Caco-2 (cell line): ENCODE measurements around the gene ADCY9. TPM values are rescaled to one million over a fixed set of nuclear protein-coding genes. Genes with fewer than 3 reads are reported as not detected.
"Not testable (repeated sequence)": the region's sequence is repeated elsewhere in the genome, so short reads cannot be mapped to it uniquely, and the experiment has no call there.

Source experiments
- BruUV-seq: library from RNA; stranded (reverse); fragments of 400-500 nt; replicated peaks from 2 replicates; lab custom pipeline; 2021; lab: Mats Ljungman, UMichigan
- CTCF ChIA-PET: fragments of 300-600 bp; sonication (Branson Sonifier 250); formaldehyde crosslinking; loops from one replicate; lab custom pipeline; 2022; ENCODE audit warnings: antibody characterized with exemption; lab: Charles Lee
- POLR2A ChIA-PET: fragments of 300-600 bp; sonication (Branson Sonifier 250); formaldehyde crosslinking; loops from one replicate; lab custom pipeline; 2022; ENCODE audit warnings: antibody characterized with exemption; lab: Charles Lee
- DNase-seq, 2 experiments: peaks; one replicate each; pipeline versions ENCODE4 v3.0.0 to v3.0.0-alpha.2; 2020 to 2022
- H3K27me3 ChIP-seq: replicated peaks from 2 replicates; pipeline ENCODE4 v1.6.0; 2011; ENCODE audit warnings: low read length; ENCODE audit not compliant: control insufficient read depth, insufficient read depth
- H3K36me3 ChIP-seq: 2 replicates; pipeline ENCODE4 v1.5.1; 2011; ENCODE audit warnings: low read length; ENCODE audit not compliant: control insufficient read depth, insufficient read depth
- H3K4me1 ChIP-seq: fragments of 250-450 bp; sonication (Bioruptor Pico); 2 replicates; pipeline ENCODE4 v1.5.1; 2020; ENCODE audit warnings: mild to moderate bottlenecking
- H3K4me3 ChIP-seq: 2 replicates; pipeline ENCODE4 v1.5.1; 2011; ENCODE audit warnings: low read depth, mild to moderate bottlenecking, control low read depth, low read length
- H3K9me3 ChIP-seq: fragments of 250-450 bp; sonication (Bioruptor Pico); 2 replicates; pipeline ENCODE4 v1.5.1; 2020; ENCODE audit warnings: mild to moderate bottlenecking, moderate library complexity
- H3K27ac Mint-ChIP-seq: one replicate; pipeline ENCODE4 v1.8.0; 2022; ENCODE audit warnings: mixed read lengths; ENCODE audit not compliant: unreplicated experiment
- H3K27me3 Mint-ChIP-seq: one replicate; pipeline ENCODE4 v1.8.0; 2022; ENCODE audit warnings: mixed read lengths; ENCODE audit not compliant: insufficient read depth, unreplicated experiment
- H3K36me3 Mint-ChIP-seq: one replicate; pipeline ENCODE4 v1.8.0; 2022; ENCODE audit warnings: mild to moderate bottlenecking, mixed read lengths; ENCODE audit not compliant: insufficient read depth, unreplicated experiment
- H3K4me1 Mint-ChIP-seq: one replicate; pipeline ENCODE4 v1.8.0; 2022; ENCODE audit warnings: low read depth, mixed read lengths; ENCODE audit not compliant: unreplicated experiment
- H3K4me3 Mint-ChIP-seq: one replicate; pipeline ENCODE4 v1.8.0; 2022; ENCODE audit warnings: mild to moderate bottlenecking, moderate library complexity, mixed read lengths; ENCODE audit not compliant: unreplicated experiment
- H3K9me3 Mint-ChIP-seq: one replicate; pipeline ENCODE4 v1.8.0; 2022; ENCODE audit warnings: mixed read lengths; ENCODE audit not compliant: unreplicated experiment
- CTCF ChIP-seq, 2 experiments: fragments of 200-600 bp in 1 of 2; IDR thresholded peaks; 1 replicate in 1 of 2; 2 replicates in 1 of 2; pipeline versions ENCODE4 v1.5.1 to v1.8.0; 2011 to 2022; ENCODE audit warnings: antibody characterized with exemption in 1 of 2, control low read depth in 1 of 2, inconsistent platforms in 1 of 2, low read depth in 1 of 2, low read length in 1 of 2, mild to moderate bottlenecking in 1 of 2, moderate library complexity in 1 of 2; ENCODE audit not compliant: insufficient read depth in 1 of 2, severe bottlenecking in 1 of 2, unreplicated experiment in 1 of 2
- intact Hi-C: fragments of 100-400 bp; cut with micrococcal nuclease; formaldehyde crosslinking; loops from one replicate; pipeline ENCODE4 v1.10.0; 2022; ENCODE audit not compliant: unreplicated experiment
- total RNA-seq: library from RNA; stranded (reverse); gene quantifications from 2 replicates; pipeline ENCODE4 v1.2.3, GENCODE V29; 2022

The ADCY9 gene
- total RNA-seq, 1 experiment from 2014 or later = 11.5 TPM

GRCh38 chr16:4153364-4153763 lies 37.1 kb upstream of the ADCY9 start:
- H3K27me3 ChIP-seq, H3K4me3 ChIP-seq, intact Hi-C loops, H3K4me3 Mint-ChIP-seq, H3K27me3 Mint-ChIP-seq, H3K36me3 Mint-ChIP-seq, DNase-seq, BruUV-seq, H3K9me3 ChIP-seq, POLR2A ChIA-PET, H3K4me1 ChIP-seq, H3K27ac Mint-ChIP-seq, H3K9me3 Mint-ChIP-seq, H3K4me1 Mint-ChIP-seq, H3K36me3 ChIP-seq: not testable (repeated sequence)
- CTCF ChIA-PET = interaction anchor here (0.7 kb wide), 1 partner anchor 1052 kb away, joined by 3 read pairs; no protein-coding TSS in a partner anchor

- DNase-seq = no peak
- Mint-ChIP-seq H3K27ac (no peak overlapping the region), H3K9me3 (no peaks in the 10 kb centered on the region), H3K36me3 (no peaks in the 10 kb centered on the region), H3K4me1 (no peaks in the 10 kb centered on the region), H3K27me3 (no peaks in the 10 kb centered on the region), H3K4me3 (no peak overlapping the region)
- CTCF ChIA-PET = no interaction called here
- no peaks in the 10 kb centered on the region for H3K9me3 ChIP-seq
- no TSS peak for BruUV-seq
- H3K4me3 ChIP-seq = no peak overlapping the region
- intact Hi-C loops = no loop called here
- no peak for TF ChIP-seq CTCF (IDR thresholded peaks at IDR 0.05; ENCODE audit: insufficient read depth in 1 of 2, low read depth in 1 of 2, low read length in 1 of 2, severe bottlenecking in 1 of 2, unreplicated experiment in 1 of 2)
- no peaks in the 10 kb centered on the region for H3K27me3 ChIP-seq
- H3K4me1 ChIP-seq = peaks cover 1% of the 10 kb centered on the region; the same call in 1 of the 2 replicates
- no peaks in the 10 kb centered on the region for H3K36me3 ChIP-seq
- POLR2A ChIA-PET = no interaction called here
Measured at GRCh38 chr16:4152267-4152666, 36.0 kb upstream of the ADCY9 start.

- no peak overlapping the region for H3K4me3 Mint-ChIP-seq
- H3K27ac Mint-ChIP-seq = no peak overlapping the region
- Histone ChIP-seq H3K27me3 (no peaks in the 10 kb centered on the region), H3K36me3 (no peaks in the 10 kb centered on the region), H3K4me1 (no peaks in the 10 kb centered on the region), H3K4me3 (no peak overlapping the region), H3K9me3 (no peaks in the 10 kb centered on the region)
- intact Hi-C loops = no loop called here
- no TSS peak for BruUV-seq
- H3K9me3 Mint-ChIP-seq = no peaks in the 10 kb centered on the region
- no peaks in the 10 kb centered on the region for H3K27me3 Mint-ChIP-seq
- DNase-seq = no peak
- H3K4me1 Mint-ChIP-seq = no peaks in the 10 kb centered on the region
- ChIA-PET CTCF (interaction anchor here (0.5 kb wide), 1 partner anchor 207 kb away, joined by 3 read pairs; no protein-coding TSS in a partner anchor), POLR2A (no interaction called here)
- H3K36me3 Mint-ChIP-seq = no peaks in the 10 kb centered on the region
- TF ChIP-seq CTCF (IDR thresholded peaks at IDR 0.05; ENCODE audit: insufficient read depth in 1 of 2, low read depth in 1 of 2, low read length in 1 of 2, severe bottlenecking in 1 of 2, unreplicated experiment in 1 of 2) = no peak
Measured at GRCh38 chr16:4147236-4147635, 31.0 kb upstream of the ADCY9 start.

GRCh38 chr16:4142268-4142667 lies 26.0 kb upstream of the ADCY9 start:
- CTCF ChIA-PET = no interaction called here
- no TSS peak for BruUV-seq
- no peak for TF ChIP-seq CTCF (IDR thresholded peaks at IDR 0.05; ENCODE audit: insufficient read depth in 1 of 2, low read depth in 1 of 2, low read length in 1 of 2, severe bottlenecking in 1 of 2, unreplicated experiment in 1 of 2)
- Mint-ChIP-seq H3K4me1 (no peaks in the 10 kb centered on the region), H3K9me3 (peaks cover 6% of the 10 kb centered on the region), H3K27me3 (no peaks in the 10 kb centered on the region), H3K36me3 (peaks cover 4% of the 10 kb centered on the region), H3K4me3 (no peak overlapping the region), H3K27ac (no peak overlapping the region)
- POLR2A ChIA-PET = no interaction called here
- DNase-seq = no peak
- no peaks in the 10 kb centered on the region for H3K4me1 ChIP-seq
- intact Hi-C loops = no loop called here
- no peaks in the 10 kb centered on the region for H3K36me3 ChIP-seq
- H3K9me3 ChIP-seq = no peaks in the 10 kb centered on the region
- H3K27me3 ChIP-seq = no peaks in the 10 kb centered on the region
- no peak overlapping the region for H3K4me3 ChIP-seq
